Measurements from ENCODE around the gene SAMD13.
"Not testable (repeated sequence)": the region's sequence is repeated elsewhere in the genome, so short reads cannot be mapped to it uniquely, and the experiment has no call there.

The SAMD13 gene

DNA sequence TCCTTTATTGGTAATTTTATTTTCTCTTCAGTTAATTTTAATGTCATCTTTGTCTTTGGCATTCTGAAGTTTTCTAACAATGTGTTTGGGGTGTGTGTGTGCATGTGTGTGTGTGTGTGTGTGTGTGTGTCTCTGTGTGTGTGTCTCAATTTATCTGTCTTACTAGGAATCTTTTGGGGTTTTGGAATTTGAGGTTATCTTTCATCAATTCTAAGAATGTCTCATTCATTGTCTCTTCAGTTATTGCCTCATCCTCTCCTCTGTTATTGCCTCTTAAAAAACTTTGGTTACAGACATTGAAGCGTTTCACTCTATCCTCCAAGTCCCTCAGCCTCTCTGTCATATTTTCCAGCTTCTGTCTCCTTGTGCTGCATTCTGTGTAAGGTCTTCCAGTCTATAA lies 18.1 kb upstream of the SAMD13 start:
- no peak for DNase-seq (ENCODE audit: low read depth in 2 of 2)

DNA sequence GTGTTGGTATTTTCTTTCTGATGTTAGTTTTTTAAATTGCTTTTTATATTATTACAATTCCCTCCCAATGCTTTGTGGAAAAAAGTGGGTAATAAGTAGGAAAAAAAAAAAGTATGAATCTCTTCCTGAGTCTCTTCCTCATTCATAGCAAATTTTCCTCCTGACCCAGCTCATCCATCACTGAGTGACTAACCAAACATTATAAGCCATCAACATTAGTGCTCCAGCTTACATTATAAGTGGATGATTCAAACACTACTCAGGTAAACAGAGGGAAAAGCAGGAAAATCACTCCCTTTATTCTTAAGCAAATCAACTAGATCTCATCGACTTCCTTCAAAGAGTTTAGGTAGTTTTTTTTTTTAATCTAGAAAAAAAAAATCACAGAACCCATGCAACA lies 15.4 kb upstream of the SAMD13 start:
- DNase-seq (ENCODE audit: low read depth in 2 of 2), result no peak

DNA sequence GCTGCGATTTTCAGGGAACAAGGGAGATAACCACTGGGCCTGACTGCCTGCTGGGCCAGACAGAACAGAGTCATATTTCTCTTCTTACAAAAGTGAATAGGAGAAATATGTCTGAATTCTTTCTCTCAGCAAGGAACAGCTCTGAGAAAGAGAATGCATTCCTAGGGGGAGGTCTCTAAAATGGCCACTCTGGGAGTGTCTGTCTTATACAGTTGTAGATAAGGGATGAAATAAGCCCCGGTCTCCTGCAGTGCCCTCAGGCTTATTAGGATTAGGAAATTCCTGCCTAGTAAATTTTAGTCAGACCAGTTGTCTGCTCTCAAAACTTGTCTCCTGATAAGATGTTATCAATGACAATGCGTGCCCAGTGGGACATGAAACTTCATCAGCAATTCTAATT lies 14.1 kb upstream of the SAMD13 start:
- DNase-seq (ENCODE audit: low read depth in 2 of 2), result not testable (repeated sequence)

GRCh38 chr1:84289169-84289785 lies 12.2 kb upstream of the SAMD13 start:
- no peak for DNase-seq (ENCODE audit: low read depth in 2 of 2)

DNA sequence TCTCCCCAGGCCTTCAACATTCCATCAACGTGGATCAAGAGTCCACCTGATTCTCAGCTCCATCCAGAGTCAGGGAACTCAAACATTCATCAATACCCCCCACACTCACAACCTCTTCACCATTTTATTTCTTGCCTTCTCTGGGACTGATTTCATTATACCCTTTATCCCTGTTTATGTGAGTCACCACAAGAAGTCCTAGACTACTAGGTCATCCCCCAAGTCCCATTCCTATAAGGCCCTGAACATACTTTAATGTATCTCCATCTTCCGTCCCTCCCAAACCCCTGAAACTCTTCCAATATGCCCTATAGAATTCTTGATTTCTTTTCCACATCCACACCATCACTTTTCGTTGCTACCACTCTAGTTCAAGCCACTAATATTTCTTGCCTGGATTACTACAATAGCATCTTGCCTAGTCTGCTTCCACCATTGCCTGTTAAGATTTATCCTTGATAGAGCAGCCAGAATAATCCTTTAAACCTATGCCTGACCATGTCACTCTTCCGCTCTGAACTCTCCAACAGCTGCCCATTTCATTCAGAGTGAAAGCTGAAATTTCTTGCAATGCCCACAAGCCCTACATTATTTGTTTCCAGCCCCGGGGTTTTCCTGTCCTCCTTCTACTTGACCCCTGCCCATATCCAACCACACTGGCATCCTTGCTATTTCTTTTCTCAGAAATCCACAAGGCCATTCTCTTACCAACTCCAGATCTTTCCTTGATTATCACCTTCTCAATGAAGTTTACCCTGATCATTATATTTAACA lies 9.4 kb upstream of the SAMD13 start:
- no peak for DNase-seq (ENCODE audit: low read depth in 2 of 2)

- no peak for DNase-seq (ENCODE audit: low read depth in 2 of 2)
Measured at GRCh38 chr1:84293766-84294165, 7.7 kb upstream of the SAMD13 start.

- DNase-seq (ENCODE audit: low read depth in 2 of 2), result no peak
Measured at GRCh38 chr1:84294751-84295150, 6.8 kb upstream of the SAMD13 start.

DNA sequence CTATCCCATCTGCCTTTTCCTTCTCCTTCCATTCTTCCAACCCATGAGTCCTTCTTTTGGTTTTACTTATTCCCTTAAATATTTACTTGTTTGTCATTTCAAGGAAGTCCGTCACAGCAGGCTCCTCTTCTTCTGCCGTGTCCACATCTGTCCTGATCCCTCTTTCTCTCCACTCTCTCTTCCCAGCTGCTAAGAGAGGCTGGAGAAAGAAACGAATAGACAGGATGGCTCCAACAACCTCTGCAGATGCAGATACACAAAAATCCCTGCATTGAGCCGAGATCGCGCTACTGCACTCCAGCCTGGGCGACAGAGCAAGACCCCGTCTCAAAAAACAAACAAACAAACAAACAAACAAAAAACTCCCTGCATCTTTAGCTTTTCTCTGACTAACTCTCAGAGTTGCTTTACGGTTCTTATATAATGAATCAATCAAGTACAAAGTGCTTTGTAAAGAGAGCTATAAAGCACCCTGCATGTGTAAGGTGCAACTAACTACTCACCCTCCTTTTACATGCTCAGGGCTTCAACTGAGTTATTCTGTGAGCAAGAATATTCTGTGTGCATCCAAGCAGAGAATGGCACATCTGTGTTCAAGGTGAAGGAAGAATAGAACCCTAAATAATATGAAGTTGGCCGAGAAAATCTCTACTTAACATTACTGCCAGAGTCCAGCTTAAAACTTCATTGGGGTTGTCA lies 3.8 kb upstream of the SAMD13 start:
- DNase-seq (ENCODE audit: low read depth in 2 of 2), result no peak

GRCh38 chr1:84298328-84298683 lies 3.2 kb upstream of the SAMD13 start:
- DNase-seq (ENCODE audit: low read depth in 2 of 2), result peak; percentile 25 to 40

DNA sequence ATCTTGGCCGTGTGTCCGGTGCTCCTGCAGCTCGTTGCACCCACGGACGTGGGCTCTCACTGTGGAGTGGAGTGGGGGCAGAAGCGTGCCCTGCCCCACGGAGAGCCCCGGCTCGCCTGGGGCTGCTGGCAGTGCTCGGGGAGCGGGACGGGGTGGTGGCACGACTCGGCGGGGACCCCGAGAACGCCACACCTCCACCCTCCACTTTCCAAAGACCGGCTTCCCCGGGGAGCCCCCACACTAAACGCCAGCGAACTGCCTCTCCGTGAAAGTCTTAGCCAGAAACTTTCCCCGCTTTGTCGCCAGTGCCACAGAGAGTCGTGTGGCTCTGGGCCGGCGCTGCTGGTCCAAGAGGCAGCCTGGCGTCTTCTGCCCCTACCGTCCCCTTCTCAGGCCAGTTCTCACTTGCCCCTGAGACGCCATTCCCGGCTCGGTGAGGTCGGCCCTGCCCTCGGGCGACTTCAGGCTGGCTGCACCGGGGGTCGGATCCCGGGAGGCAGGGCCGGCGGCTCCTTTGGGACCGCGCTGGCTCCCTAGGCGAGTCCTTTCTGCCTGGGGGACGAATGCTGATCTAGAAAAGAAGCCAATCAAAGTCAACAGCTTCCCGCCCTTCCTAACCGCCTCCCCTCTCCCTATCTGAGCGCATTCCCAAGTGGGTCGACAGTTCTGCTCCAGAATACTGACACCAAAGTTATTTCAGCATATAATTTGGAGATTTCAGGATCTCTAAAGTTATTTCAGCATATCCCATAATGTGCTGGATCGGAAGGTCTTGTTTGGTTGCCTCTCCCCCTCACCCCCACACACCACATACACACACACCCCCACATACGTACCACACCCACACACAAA lies 2.6 kb upstream of the SAMD13 start:
- peak; percentile 13 for DNase-seq (ENCODE audit: low read depth in 2 of 2)

- no peak for DNase-seq (ENCODE audit: low read depth in 2 of 2)
Measured at GRCh38 chr1:84299536-84300170, 1.9 kb upstream of the SAMD13 start.

DNA sequence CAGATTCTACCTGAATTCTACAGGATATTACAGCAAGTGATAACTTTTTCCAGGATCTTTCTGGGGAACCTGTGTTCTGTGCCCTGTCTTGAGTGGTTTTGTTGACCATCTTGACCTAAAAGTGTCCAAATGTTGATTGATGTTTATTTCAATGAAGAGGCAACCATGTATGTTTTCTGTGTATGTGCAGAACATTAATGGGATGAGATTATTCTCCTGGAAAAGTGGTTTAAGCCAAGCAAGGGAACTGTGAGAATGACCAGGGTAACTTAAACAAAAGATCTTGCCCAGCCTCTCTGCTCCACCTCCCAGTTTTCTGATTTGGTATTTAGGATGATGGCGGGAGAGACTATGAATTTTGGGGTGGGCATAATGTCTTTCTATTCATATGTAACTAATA lies 1.0 kb upstream of the SAMD13 start:
- no peak for DNase-seq (ENCODE audit: low read depth in 2 of 2)

DNA sequence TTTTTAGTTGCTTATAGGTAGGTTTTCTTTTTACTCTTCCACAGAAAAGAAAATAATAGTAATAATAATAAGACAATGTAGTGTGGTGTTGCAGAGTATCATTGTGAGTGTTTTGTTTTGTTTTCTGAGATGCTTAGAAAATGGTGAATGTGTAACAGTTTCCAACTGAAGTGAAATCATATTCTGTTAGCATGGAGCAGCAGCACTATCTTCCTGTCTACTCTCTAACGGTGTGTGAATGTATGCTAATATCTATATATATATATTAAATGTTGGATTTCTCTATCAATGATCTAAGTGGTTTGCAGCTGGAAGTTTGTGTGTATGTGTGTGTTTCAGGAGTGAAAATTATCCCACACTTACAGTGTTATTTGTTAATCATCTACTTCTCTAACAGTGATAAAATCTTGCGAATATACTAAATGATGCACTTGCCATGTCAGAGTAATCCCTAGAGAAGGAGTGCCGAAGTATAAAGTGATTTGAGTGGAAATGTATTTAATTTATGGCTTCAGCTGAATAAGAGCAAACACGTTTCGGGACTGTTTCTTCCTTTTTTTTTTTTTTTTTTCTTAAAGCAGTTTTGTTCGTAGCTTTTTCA lies 377 bp downstream of the SAMD13 start:
- no peak for DNase-seq (ENCODE audit: low read depth in 2 of 2)

GRCh38 chr1:84303314-84303830 lies 1.9 kb downstream of the SAMD13 start:
- DNase-seq (ENCODE audit: low read depth in 2 of 2), result no peak

- no peak for DNase-seq (ENCODE audit: low read depth in 2 of 2)
Measured at GRCh38 chr1:84307398-84307797, 5.9 kb downstream of the SAMD13 start.

DNA sequence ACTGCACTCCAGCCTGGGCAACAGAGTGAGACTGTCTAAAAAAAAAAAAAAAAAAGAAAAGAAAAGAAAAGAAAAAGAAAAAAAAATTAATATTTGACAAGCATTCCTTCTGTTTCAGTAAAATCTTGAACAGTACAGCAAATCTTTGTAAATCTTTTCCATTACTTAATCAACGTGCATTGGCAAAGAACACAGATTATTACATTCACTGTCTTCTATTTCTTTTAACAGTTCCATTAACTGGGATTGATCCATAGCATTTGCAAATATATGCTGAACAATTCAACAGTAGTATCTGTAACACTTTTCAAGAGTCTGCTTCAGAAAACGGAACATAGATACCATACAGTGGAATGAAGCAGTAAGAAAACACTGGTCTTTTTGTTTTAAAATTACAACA lies 9.8 kb downstream of the SAMD13 start:
- DNase-seq (ENCODE audit: low read depth in 2 of 2), result no peak

DNA sequence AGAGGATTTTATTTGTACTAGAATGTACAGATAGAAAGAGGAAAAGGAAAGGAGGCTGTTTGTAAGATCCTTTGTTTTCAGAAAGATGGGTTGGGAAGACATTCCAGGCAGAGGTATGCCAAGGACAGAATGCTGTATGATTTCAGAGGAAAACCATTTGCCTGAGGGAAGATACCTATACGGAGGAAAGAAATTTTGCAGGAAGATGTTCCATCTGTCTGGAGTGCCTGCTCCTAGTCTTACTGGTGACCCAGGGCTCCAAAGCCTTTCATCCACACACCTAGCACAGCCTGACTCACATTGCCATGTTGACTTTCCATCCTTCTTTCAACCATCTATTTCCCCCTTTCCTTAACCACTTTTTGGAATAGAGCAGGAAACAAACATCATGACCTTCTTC lies 18.2 kb downstream of the SAMD13 start:
- DNase-seq (ENCODE audit: low read depth in 2 of 2), result no peak

DNA sequence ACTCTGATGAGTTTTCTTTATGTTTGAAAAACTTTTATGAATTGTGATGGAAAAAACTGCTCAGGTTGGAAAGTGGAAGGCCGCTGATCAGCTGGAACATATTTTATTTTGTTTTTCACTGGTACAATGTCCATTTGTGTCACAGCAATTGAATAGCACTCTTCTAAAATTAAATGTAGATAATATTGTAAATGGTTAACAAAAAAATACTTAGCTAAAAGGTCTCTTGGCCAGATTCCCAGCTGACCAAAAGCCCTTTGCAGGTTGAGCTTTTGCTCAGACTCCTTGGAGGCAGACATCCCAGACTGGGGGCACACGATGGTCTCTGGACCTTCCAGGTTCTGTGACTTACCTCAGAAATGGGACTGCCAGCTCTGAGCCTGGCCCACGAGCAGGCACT lies 26.3 kb downstream of the SAMD13 start:
- DNase-seq (ENCODE audit: low read depth in 2 of 2), result no peak

DNA sequence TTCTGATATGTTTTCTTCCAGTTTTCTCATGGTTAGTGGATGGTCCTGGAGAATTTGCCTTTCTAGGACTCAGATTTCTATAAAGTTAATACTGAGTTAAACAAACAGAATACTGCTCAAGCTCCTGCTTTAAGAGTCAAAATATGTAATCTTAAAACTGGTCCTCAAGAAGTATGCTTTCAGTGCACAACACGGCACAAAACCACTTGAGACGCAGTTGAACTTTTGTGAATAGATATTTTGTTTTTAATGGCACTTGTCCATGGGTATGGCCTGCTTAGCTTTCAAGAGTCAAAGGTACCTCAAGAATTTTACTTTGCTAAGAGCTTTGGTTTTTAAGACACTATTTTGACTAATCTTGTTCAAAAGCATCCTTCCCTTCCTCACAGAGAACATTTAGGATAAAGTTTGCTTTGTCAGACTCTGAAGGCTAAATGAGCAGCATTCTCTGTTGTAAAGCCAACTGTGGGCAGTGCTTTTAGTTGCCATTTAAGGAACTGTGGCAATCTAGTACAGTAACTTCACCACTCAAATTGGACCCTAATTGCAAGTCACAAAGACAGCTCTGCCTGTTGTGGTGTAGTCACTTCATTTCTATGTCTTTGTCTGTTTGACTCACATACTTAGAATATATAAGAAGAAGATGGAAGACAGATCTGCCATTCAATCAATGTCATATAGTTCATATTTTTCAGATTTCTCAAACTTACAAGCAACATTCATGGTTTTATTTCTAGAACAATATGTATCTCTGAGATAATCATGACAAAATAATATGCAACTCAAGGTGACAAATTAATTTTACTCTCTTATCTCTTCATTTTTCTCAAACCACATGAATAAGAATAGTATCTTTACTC lies 28.8 kb downstream of the SAMD13 start:
- DNase-seq (ENCODE audit: low read depth in 2 of 2), result no peak

DNA sequence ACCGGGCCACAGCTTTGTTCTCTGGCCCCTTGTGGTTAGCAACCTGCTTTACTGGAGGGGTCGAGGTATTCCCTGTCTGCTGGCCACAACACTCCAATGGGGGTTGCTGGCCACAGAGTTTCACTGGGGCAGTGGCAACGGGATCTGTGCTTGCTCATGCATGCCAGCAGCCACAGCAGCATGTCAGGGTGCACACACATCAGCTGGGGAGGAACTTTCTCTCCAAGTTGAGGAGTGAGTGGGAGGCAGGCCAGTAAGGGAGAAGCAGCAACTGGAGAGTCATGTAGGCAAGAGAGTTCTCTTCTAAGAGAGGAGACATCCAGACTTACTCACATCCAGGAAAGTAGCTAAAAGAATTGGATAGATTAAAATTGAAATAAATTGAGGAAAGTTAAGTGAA lies 38.0 kb downstream of the SAMD13 start:
- no peak for DNase-seq (ENCODE audit: low read depth in 2 of 2)

All from stimulated activated CD8-positive, alpha-beta memory T cell treated with anti-CD3 and anti-CD28 coated beads, Interleukin-2, amount 100 ng/mL, for 48 hours (primary cell).